Smooth muscle cell (in vitro differentiated cells): ENCODE measurements around the gene ZNF804A. TPM values are rescaled to one million over a fixed set of nuclear protein-coding genes. Genes with fewer than 3 reads are reported as not detected.
"Not testable (repeated sequence)": the region's sequence is repeated elsewhere in the genome, so short reads cannot be mapped to it uniquely, and the experiment has no call there.

ENCODE experiments used
- DNase-seq: peaks from one replicate; lab custom pipeline; 2025; ENCODE audit not compliant: unreplicated experiment; lab: John Stamatoyannopoulos, UW
- H2AFZ ChIP-seq: fragments of 200-600 bp; sonication (generic); 2 replicates; pipeline ENCODE4 v1.6.0; 2016; ENCODE audit warnings: antibody characterized with exemption, low read depth, mild to moderate bottlenecking
- H3F3A ChIP-seq: fragments of 200-600 bp; sonication (generic); 2 replicates; pipeline ENCODE4 v1.6.0; 2017; ENCODE audit warnings: antibody characterized with exemption, low read depth
- H3K27ac ChIP-seq: fragments of 200-600 bp; sonication (generic); 2 replicates; pipeline ENCODE4 v1.5.1; 2016; ENCODE audit warnings: low read depth, mild to moderate bottlenecking
- H3K27me3 ChIP-seq: fragments of 200-600 bp; sonication (generic); 2 replicates; pipeline ENCODE4 v1.6.1; 2016; ENCODE audit warnings: low read depth, mild to moderate bottlenecking
- H3K36me3 ChIP-seq: fragments of 200-600 bp; sonication (generic); 2 replicates; pipeline ENCODE4 v1.5.1; 2016; ENCODE audit warnings: low read depth
- H3K4me1 ChIP-seq: fragments of 200-600 bp; sonication (generic); 2 replicates; pipeline ENCODE4 v1.5.1; 2016; ENCODE audit warnings: low read depth
- H3K4me2 ChIP-seq: fragments of 200-600 bp; sonication (generic); 2 replicates; pipeline ENCODE4 v1.6.0; 2016; ENCODE audit warnings: mild to moderate bottlenecking
- H3K4me3 ChIP-seq: fragments of 200-600 bp; sonication (generic); 2 replicates; pipeline ENCODE4 v1.5.1; 2016; ENCODE audit warnings: mild to moderate bottlenecking
- H3K79me2 ChIP-seq: fragments of 200-600 bp; sonication (generic); 2 replicates; pipeline ENCODE4 v1.6.0; 2016; ENCODE audit warnings: low read depth, mild to moderate bottlenecking
- H3K9ac ChIP-seq: fragments of 200-600 bp; sonication (generic); 2 replicates; pipeline ENCODE4 v1.6.0; 2016; ENCODE audit warnings: low read depth
- H3K9me3 ChIP-seq: fragments of 200-600 bp; sonication (generic); replicated peaks from 2 replicates; pipeline ENCODE4 v1.5.1; 2016; ENCODE audit warnings: low read depth
- H4K20me1 ChIP-seq: fragments of 200-600 bp; sonication (generic); 2 replicates; pipeline ENCODE4 v1.6.0; 2016; ENCODE audit warnings: low read depth
- CTCF ChIP-seq: fragments of 200-600 bp; sonication (generic); IDR thresholded peaks from 2 replicates; pipeline ENCODE4 v1.5.1; 2017; ENCODE audit warnings: borderline replicate concordance, mild to moderate bottlenecking, antibody characterized with exemption; ENCODE audit not compliant: insufficient read depth, poor library complexity, severe bottlenecking
- WGBS: methylation state at CpG from one replicate; pipeline ENCODE4 v1.1.7; 2016; ENCODE audit warnings: low lambda C conversion rate; 5-methylcytosine and 5-hydroxymethylcytosine counted together
- polyA plus RNA-seq: library from polyadenylated mRNA; unstranded; fragments of >200 nt; fragmentation: Nextera tagmentation; extraction: Ambion mirVana; gene quantifications from 2 replicates; pipeline ENCODE4 v1.2.1, GENCODE V29; 2016
- total RNA-seq: library from RNA; depleted of rRNA; stranded (reverse); fragments of >200 nt; gene quantifications from 2 replicates; pipeline ENCODE4 v1.2.3, GENCODE V29; 2014

ZNF804A gene
- total and polyA plus RNA-seq, 2 experiments from 2014 or later = 1.0 to 1.3 TPM

DNA sequence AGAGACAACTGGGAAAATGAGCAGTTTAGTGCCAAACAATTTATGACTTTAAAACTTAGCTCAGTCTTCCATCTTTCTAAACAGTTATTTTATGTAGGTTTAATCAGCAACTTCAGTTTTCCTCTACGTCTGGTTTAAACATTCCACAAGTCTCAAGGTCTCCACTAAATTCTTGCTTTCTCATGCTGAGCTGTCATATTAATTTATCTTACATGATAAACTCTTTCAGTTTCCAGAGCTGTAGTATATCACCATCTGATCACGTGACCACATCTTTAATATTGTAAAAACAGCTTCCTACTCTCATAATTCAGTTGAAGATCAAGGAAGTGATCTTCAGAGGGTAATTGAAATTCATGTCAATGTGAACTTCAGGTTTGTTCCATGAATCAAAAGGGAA lies 158.6 kb downstream of the ZNF804A start:
- Histone ChIP-seq H3K9me3 (no peaks in the 10 kb centered on the region), H3F3A (no peaks in the 10 kb centered on the region), H2AFZ (no peak overlapping the region), H3K4me2 (no peak overlapping the region), H3K79me2 (no peaks in the 10 kb centered on the region), H3K27ac (no peak overlapping the region), H3K36me3 (no peaks in the 10 kb centered on the region), H3K4me3 (no peak overlapping the region), H3K27me3 (no peaks in the 10 kb centered on the region), H3K9ac (no peak overlapping the region), H3K4me1 (no peaks in the 10 kb centered on the region), H4K20me1 (no peaks in the 10 kb centered on the region)
- TF ChIP-seq CTCF = no peak
- 56% methylated on average over 2 of the region's 2 CpGs for WGBS
- DNase-seq = no peak

- H3K4me1 ChIP-seq, H3K9me3 ChIP-seq, H2AFZ ChIP-seq, H3K79me2 ChIP-seq, H4K20me1 ChIP-seq, H3K27ac ChIP-seq, H3K4me3 ChIP-seq, H3K4me2 ChIP-seq, DNase-seq, H3K9ac ChIP-seq, H3F3A ChIP-seq, H3K27me3 ChIP-seq, H3K36me3 ChIP-seq: not testable (repeated sequence)
- 95% methylated on average over 6 of the region's 6 CpGs for whole genome bisulfite sequencing
Measured at GRCh38 chr2:184759557-184760255, 161.4 kb downstream of the ZNF804A start.

- no peak overlapping the region for H3K27ac ChIP-seq
- DNase-seq = no peak
- 87% methylated on average over 2 of the region's 2 CpGs for WGBS
- no peak overlapping the region for H3K4me2 ChIP-seq
- no peaks in the 10 kb centered on the region for H3K36me3 ChIP-seq
- no peaks in the 10 kb centered on the region for H3F3A ChIP-seq
- H3K27me3 ChIP-seq = no peaks in the 10 kb centered on the region
- H3K9ac ChIP-seq = no peak overlapping the region
- H3K9me3 ChIP-seq = no peaks in the 10 kb centered on the region
- no peak for TF ChIP-seq CTCF
- no peak overlapping the region for H3K4me3 ChIP-seq
- H3K79me2 ChIP-seq = no peaks in the 10 kb centered on the region
- no peak overlapping the region for H2AFZ ChIP-seq
- no peaks in the 10 kb centered on the region for H4K20me1 ChIP-seq
- no peaks in the 10 kb centered on the region for H3K4me1 ChIP-seq
Measured at GRCh38 chr2:184760931-184761330, 162.6 kb downstream of the ZNF804A start.

DNA sequence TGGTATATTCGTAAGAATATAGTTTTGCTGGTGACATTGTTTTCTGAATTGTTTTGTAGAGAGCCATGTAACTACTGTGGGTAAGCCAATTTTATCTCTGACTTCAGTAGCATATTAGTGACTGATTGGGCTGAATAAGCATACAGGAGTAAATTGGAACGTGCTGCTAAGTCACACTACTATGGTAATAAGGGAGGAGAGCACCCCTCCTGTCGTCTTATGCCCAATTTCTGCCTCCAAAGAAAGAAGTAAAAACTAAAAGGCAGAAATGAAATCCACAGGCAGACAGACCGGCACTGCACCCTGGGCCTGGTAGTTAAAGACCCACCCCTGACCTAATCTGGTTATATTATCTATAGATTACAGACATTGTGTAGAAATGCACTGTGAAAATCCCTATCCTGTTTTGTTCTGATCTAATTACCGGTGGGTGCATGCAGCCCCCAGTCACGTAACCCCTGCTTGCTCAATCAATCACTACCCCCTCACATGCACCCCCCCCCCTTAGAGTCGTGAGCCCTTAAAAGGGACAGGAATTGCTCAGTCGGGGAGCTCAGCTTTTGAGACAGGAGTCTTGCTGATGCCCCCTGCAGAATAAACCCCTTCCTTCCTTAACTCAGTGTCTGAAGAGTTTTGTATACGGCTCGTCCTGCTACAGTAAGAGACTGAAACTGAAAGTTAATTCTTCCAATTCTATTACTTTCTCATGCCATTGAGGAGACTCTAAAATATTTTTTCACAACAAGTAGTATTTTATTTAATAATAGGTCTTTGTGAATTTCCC lies 167.0 kb downstream of the ZNF804A start:
- H3K9ac ChIP-seq = no peak overlapping the region
- H3F3A ChIP-seq = no peaks in the 10 kb centered on the region
- no peaks in the 10 kb centered on the region for H3K27me3 ChIP-seq
- no peak overlapping the region for H3K27ac ChIP-seq
- 92% methylated on average over 10 of the region's 10 CpGs for WGBS
- H3K9me3 ChIP-seq = no peaks in the 10 kb centered on the region
- no peaks in the 10 kb centered on the region for H3K36me3 ChIP-seq
- no peak overlapping the region for H3K4me3 ChIP-seq
- no peak overlapping the region for H3K4me2 ChIP-seq
- H3K4me1 ChIP-seq = no peaks in the 10 kb centered on the region
- H3K79me2 ChIP-seq = no peaks in the 10 kb centered on the region
- no peak overlapping the region for H2AFZ ChIP-seq
- no peaks in the 10 kb centered on the region for H4K20me1 ChIP-seq
- TF ChIP-seq CTCF = no peak
- DNase-seq = no peak
